Gastroesophageal sphincter (tissue), 4 donors: ENCODE measurements around the gene FANK1. TPM values are rescaled to one million over a fixed set of nuclear protein-coding genes. Genes with fewer than 3 reads are reported as not detected.

Experiments
- ATAC-seq: fragments of 150-250 bp; one replicate; pipeline ENCODE4 v1.9.1; 2016; ENCODE audit warnings: mild to moderate bottlenecking, moderate library complexity
- H3K27ac ChIP-seq, 4 donors: fragments of 200-600 bp; sonication (generic) in 3 of 4; 1 replicate in 3 of 4; 2 replicates in 1 of 4; pipeline ENCODE4 v1.5.1; 2016 to 2019
- H3K27me3 ChIP-seq: fragments of 200-600 bp; sonication (generic); one replicate; pipeline ENCODE4 v1.5.1; 2019
- H3K36me3 ChIP-seq, 2 donors: fragments of 200-600 bp; sonication (generic); one replicate each; pipeline ENCODE4 v1.5.1; 2019; ENCODE audit warnings: control low read depth in 1 of 2
- H3K4me1 ChIP-seq, 3 donors: fragments of 200-600 bp; sonication (generic); 1 replicate in 2 of 3; 2 replicates in 1 of 3; pipeline ENCODE4 v1.5.1; 2016 to 2019; ENCODE audit warnings: control low read depth in 2 of 3
- H3K4me3 ChIP-seq, 2 donors: fragments of 200-600 bp; sonication (generic); one replicate each; pipeline ENCODE4 v1.5.1; 2019; ENCODE audit warnings: mild to moderate bottlenecking in 1 of 2, moderate library complexity in 1 of 2
- H3K9me3 ChIP-seq, 3 donors: fragments of 200-600 bp; sonication (generic); one replicate each; pipeline ENCODE4 v1.5.1; 2017 to 2019; ENCODE audit warnings: control low read depth in 2 of 3
- CTCF ChIP-seq, 4 experiments: fragments of 200-600 bp in 2 of 4; fragments of 450-650 bp in 2 of 4; sonication (generic) in 1 of 4; IDR thresholded peaks; one replicate each; pipeline ENCODE4 v1.5.1; 2017 to 2019; ENCODE audit warnings: antibody characterized with exemption in 4 of 4, mild to moderate bottlenecking in 2 of 4, moderate library complexity in 2 of 4
- EP300 ChIP-seq: sonication (generic); formaldehyde crosslinking; IDR thresholded peaks from one replicate; pipeline ENCODE4 v1.6.1; 2017; ENCODE audit warnings: antibody characterized with exemption, mild to moderate bottlenecking
- POLR2A ChIP-seq, 2 donors: fragments of 450-650 bp; IDR thresholded peaks; one replicate each; pipeline ENCODE4 v1.6.1; 2017; ENCODE audit warnings: antibody characterized with exemption in 2 of 2, mild to moderate bottlenecking in 2 of 2, moderate library complexity in 1 of 2
- POLR2AphosphoS5 ChIP-seq: sonication (generic); formaldehyde crosslinking; IDR thresholded peaks from one replicate; pipeline ENCODE4 v1.6.1; 2017; ENCODE audit warnings: antibody characterized with exemption
- WGBS, 2 donors: methylation state at CpG; one replicate each; pipeline ENCODE4 v1.1.5; 2018; ENCODE audit warnings: low coverage in 1 of 2; 5-methylcytosine and 5-hydroxymethylcytosine counted together
- total RNA-seq, 4 donors: library from RNA; depleted of rRNA; stranded (reverse); fragments of >200 nt; gene quantifications; one replicate each; pipeline ENCODE4 v1.1.0, GENCODE V29; 2016

Gene FANK1
- total RNA-seq, 4 donors from 2014 or later, result 0.81 to 1.7 (median 0.93) TPM; not detected in 1

DNA sequence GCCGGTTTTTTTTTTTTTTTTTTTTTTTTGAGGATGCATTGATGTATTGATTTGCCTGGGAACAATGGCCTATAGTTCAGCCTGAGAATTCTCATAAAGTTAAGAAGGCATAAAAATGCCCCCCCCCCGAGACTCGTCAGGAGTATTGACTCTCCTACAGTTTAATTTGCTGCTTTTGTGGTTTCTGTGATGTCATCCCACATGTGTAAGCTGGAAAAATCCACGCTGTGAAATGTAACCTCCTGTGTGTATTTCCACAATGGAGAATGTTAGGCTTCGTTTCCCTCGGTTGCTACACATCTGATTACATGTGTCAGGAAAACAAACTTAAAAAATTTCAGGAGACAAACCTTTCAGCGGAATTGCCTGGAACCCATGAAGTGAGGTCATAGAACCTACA, 117.9 kb downstream of the FANK1 start:
- Histone ChIP-seq H3K4me1 (no peaks in the 10 kb centered on the region), H3K27ac (no peak overlapping the region), H3K4me3 (no peak overlapping the region), H3K36me3 (peaks cover 0 to 3% of the 10 kb centered on the region in 2 donors), H3K27me3 (no peaks in the 10 kb centered on the region), H3K9me3 (peaks cover 0 to 8% (median 0%) of the 10 kb centered on the region in 3 donors)
- no peak for TF ChIP-seq POLR2A (IDR thresholded peaks at IDR 0.05)
- TF ChIP-seq POLR2AphosphoS5, result no peak
- no peak for TF ChIP-seq CTCF (IDR thresholded peaks at IDR 0.05)
- ATAC-seq, result no peak
- 80 to 91% methylated on average over 5 to 7 of the region's 7 CpGs for WGBS, 2 donors

- Histone ChIP-seq H3K4me3 (no peak overlapping the region), H3K9me3 (peaks cover 0 to 4% (median 0%) of the 10 kb centered on the region in 3 donors), H3K27ac (no peak overlapping the region), H3K27me3 (no peaks in the 10 kb centered on the region), H3K4me1 (no peaks in the 10 kb centered on the region), H3K36me3 (no peaks in the 10 kb centered on the region)
- ATAC-seq, result no peak
- WGBS, 2 donors, result 58 to 72% methylated on average over 3 of the region's 3 CpGs
- TF ChIP-seq EP300 (no peak), POLR2A (IDR thresholded peaks at IDR 0.05) (no peak), POLR2AphosphoS5 (no peak), CTCF (IDR thresholded peaks at IDR 0.05) (no peak)
Measured at GRCh38 chr10:126015413-126015812, 119.0 kb downstream of the FANK1 start.

- no peaks in the 10 kb centered on the region for H3K9me3 ChIP-seq
- TF ChIP-seq POLR2A (IDR thresholded peaks at IDR 0.05), result no peak
- TF ChIP-seq EP300, result no peak
- no peak for TF ChIP-seq CTCF (IDR thresholded peaks at IDR 0.05)
- no peak for TF ChIP-seq POLR2AphosphoS5
- H3K4me3 ChIP-seq, result no peak overlapping the region
- H3K4me1 ChIP-seq, result no peaks in the 10 kb centered on the region
- 97% methylated on average over 4 of the region's 4 CpGs; no CpG with 5 or more reads in 1 of the 2 donors for WGBS, 2 donors
- H3K27me3 ChIP-seq, result no peaks in the 10 kb centered on the region
- H3K27ac ChIP-seq, result no peak overlapping the region
- H3K36me3 ChIP-seq, result no peaks in the 10 kb centered on the region
- ATAC-seq, result no peak
Measured at GRCh38 chr10:126016156-126016805, 119.9 kb downstream of the FANK1 start.

DNA sequence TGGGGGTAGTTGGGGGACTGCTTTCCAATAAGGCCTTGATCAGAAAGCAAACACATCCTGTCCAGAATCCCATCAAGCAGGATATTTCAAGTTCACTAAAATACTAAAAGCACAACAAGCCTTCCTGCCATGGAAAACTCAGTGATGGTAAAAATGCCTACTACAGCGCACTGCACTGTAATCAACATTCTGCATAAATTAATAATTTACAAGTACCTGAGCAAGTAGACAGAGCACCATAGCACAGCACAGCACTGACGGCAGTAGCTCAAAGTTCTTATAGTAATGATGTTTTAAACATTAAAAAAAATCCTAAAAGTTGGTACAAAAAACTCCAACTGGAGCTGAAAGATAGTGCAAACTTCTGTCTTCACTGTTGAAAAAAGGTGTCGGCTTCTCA, 120.5 kb downstream of the FANK1 start:
- ATAC-seq, result no peak
- Histone ChIP-seq H3K4me3 (no peak overlapping the region), H3K9me3 (no peaks in the 10 kb centered on the region), H3K4me1 (no peaks in the 10 kb centered on the region), H3K27me3 (no peaks in the 10 kb centered on the region), H3K27ac (no peak overlapping the region), H3K36me3 (no peaks in the 10 kb centered on the region)
- WGBS, 2 donors, result 89 to 100% methylated on average over 1 to 3 of the region's 3 CpGs
- TF ChIP-seq CTCF (IDR thresholded peaks at IDR 0.05) (no peak), POLR2AphosphoS5 (no peak), EP300 (no peak), POLR2A (IDR thresholded peaks at IDR 0.05) (no peak)

GRCh38 chr10:126017961-126018560, 121.7 kb downstream of the FANK1 start:
- no peak overlapping the region for H3K27ac ChIP-seq
- H3K4me1 ChIP-seq, result no peaks in the 10 kb centered on the region
- ATAC-seq, result no peak
- WGBS, 2 donors, result 48 to 51% methylated on average over 2 of the region's 2 CpGs
- TF ChIP-seq POLR2A (IDR thresholded peaks at IDR 0.05) (no peak), EP300 (no peak), CTCF (IDR thresholded peaks at IDR 0.05) (no peak), POLR2AphosphoS5 (no peak)
- no peaks in the 10 kb centered on the region for H3K27me3 ChIP-seq
- H3K4me3 ChIP-seq, result no peak overlapping the region
- H3K9me3 ChIP-seq, result peaks cover 0 to 6% (median 0%) of the 10 kb centered on the region in 3 donors
- no peaks in the 10 kb centered on the region for H3K36me3 ChIP-seq
